GM18507 (cell line): ENCODE measurements around the gene PAGE2B.
"Not testable (repeated sequence)": the region's sequence is repeated elsewhere in the genome, so short reads cannot be mapped to it uniquely, and the experiment has no call there.

ENCODE experiments used
- DNase-seq: peaks from one replicate; pipeline ENCODE4 v3.0.0; 2011; ENCODE audit warnings: low read depth; ENCODE audit not compliant: insufficient read length; ENCODE audit errors: extremely low spot score
- FAIRE-seq: peaks from 2 replicates; lab custom pipeline; 2011; peaks lifted over from hg19 to GRCh38; lab: Jason Lieb, UNC

Gene PAGE2B

GRCh38 chrX:55074851-55075467 lies at the start of gene PAGE2B:
Gene PAGE2B, plus strand, starts transcription at chrX:55075030. Its CDS starts 1,012 bp downstream, at chrX:55076042.
- no peak for DNase-seq
- FAIRE-seq, result no peak

GRCh38 chrX:55026143-55026542 lies 48.7 kb upstream of the PAGE2B start:
- FAIRE-seq, result no peak

GRCh38 chrX:55026840-55027239 lies 48.0 kb upstream of the PAGE2B start:
- DNase-seq (no peak), FAIRE-seq (no peak)

More at GRCh38 chrX:55026143-55026542, 48.7 kb upstream of the PAGE2B start:
- no peak for DNase-seq

GRCh38 chrX:55028040-55028439 lies 46.8 kb upstream of the PAGE2B start:
- FAIRE-seq (no peak), DNase-seq (no peak)

GRCh38 chrX:55028611-55029010 lies 46.2 kb upstream of the PAGE2B start:
- DNase-seq (no peak), FAIRE-seq (no peak)

- DNase-seq (no peak), FAIRE-seq (no peak)
Measured at GRCh38 chrX:55029291-55029690, 45.5 kb upstream of the PAGE2B start.

GRCh38 chrX:55030271-55031205 lies 44.3 kb upstream of the PAGE2B start, which contains the start of gene ALAS2:
Gene ALAS2, minus strand, starts transcription at chrX:55030977. Its CDS starts 4,977 bp downstream, at chrX:55026000.
- FAIRE-seq (no peak), DNase-seq (no peak)

GRCh38 chrX:55033429-55033828 lies 41.4 kb upstream of the PAGE2B start:
- DNase-seq (no peak), FAIRE-seq (no peak)

GRCh38 chrX:55039471-55039870 lies 35.4 kb upstream of the PAGE2B start:
- DNase-seq (no peak), FAIRE-seq (no peak)

- DNase-seq, result no peak
- FAIRE-seq, result no peak
Measured at GRCh38 chrX:55041514-55041913, 33.3 kb upstream of the PAGE2B start.

- not testable (repeated sequence) for DNase-seq, FAIRE-seq
Measured at GRCh38 chrX:55050599-55050998, 24.2 kb upstream of the PAGE2B start.

GRCh38 chrX:55056820-55057674 lies 17.8 kb upstream of the PAGE2B start:
- FAIRE-seq, result no peak
- DNase-seq, result no peak

GRCh38 chrX:55057675-55058249 lies 17.1 kb upstream of the PAGE2B start:
- DNase-seq (peak; percentile 3), FAIRE-seq (peak; percentile 85)

- not testable (repeated sequence) for DNase-seq, FAIRE-seq
Measured at GRCh38 chrX:55067180-55067579, 7.7 kb upstream of the PAGE2B start.

GRCh38 chrX:55072286-55072685 lies 2.5 kb upstream of the PAGE2B start:
- no peak for FAIRE-seq
- no peak for DNase-seq

GRCh38 chrX:55088795-55089489 lies 14.1 kb downstream of the PAGE2B start, which contains the start of gene PAGE2:
Gene PAGE2, plus strand, starts transcription at chrX:55089018. Its CDS starts 1,003 bp downstream, at chrX:55090021.
- DNase-seq, result no peak
- FAIRE-seq, result no peak

GRCh38 chrX:55098691-55099090 lies 23.9 kb downstream of the PAGE2B start:
- no peak for DNase-seq
- FAIRE-seq, result no peak

GRCh38 chrX:55099162-55099561 lies 24.3 kb downstream of the PAGE2B start:
- DNase-seq, result no peak
- no peak for FAIRE-seq

- no peak for DNase-seq
- FAIRE-seq, result no peak
Measured at GRCh38 chrX:55102754-55103153, 27.9 kb downstream of the PAGE2B start.
